ENCODE results near the gene UMOD.

Gene UMOD

GRCh38 chr16:20298452-20298851, 54.1 kb downstream of the UMOD start:
- no peak for DNase-seq

DNA sequence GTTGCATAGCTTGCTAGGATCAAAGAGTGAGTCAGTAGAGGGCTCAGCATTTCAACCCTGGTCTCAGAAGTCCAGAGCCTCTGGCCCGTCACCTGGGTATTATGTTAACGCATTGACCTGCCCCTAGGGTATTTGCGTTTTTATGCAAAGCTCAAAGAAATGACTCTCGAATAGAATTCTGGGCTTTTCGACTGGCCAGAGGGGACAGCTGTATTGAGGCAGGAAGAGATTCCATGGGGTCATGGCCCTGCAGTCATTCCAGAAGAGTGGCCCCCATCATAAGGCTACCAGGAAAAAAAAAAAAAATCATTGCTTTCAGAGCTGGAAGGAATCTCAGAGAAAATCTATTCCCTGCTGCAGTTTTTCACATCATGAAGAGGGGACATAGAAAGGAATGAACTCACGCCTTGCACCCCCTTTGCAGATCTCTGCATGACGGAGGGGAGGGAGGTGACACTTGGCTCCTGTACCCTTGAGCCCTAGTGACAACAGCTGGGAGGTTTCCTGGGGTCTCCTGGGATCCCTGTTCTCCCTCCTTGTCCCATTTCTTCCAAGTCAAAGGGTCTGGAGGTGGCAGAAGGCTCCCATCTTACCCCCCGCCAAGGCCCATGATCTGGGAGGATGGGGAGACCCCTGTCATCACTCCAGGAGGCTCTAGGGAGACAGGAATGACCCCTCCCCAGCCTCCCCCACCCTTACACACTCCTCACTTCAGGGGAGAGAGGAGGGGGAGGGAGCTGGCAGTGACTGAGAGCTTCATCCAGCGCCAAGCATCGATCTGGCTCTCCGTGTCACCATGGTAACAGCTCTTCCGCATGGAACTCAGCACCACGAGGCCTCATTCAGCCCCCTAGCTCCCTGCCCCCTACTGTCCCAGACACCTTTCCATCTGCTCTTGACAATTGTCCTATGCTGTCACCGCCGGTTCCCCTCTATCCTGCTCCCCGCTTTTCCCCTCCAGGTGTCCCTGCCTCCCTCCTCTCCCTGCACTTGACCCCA, 61.0 kb downstream of the UMOD start:
- DNase-seq = no peak

DNA sequence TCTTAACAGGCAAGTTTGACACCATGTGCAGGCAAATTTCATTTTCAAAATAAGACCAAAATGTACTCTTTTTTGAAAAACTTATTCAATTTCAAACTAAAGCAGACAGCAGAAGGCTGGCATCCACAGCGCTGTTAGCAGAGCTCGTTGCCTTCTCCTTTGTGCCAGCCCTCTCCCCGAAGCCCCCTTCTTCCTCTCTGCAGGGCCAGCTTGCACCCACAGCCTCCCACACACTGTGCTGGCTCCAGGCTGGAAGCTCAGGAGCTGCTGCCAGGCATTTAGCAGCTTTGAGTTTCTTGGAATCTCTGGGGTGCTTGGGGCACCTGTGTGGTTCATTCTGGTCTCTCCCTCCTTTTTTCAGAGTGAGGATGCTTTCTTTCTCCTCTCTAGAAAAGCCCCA, 62.9 kb downstream of the UMOD start:
- no peak for DNase-seq

- DNase-seq = no peak
These were observed 66.5 kb downstream of the UMOD start for GRCh38 chr16:20285993-20286499.
